ENCODE data around the gene CKAP2. TPM values are rescaled to one million over a fixed set of nuclear protein-coding genes. Genes with fewer than 3 reads are reported as not detected.

Gene CKAP2
- total RNA-seq, 2 experiments from 2014 or later, result 51.5 to 54.3 TPM

DNA sequence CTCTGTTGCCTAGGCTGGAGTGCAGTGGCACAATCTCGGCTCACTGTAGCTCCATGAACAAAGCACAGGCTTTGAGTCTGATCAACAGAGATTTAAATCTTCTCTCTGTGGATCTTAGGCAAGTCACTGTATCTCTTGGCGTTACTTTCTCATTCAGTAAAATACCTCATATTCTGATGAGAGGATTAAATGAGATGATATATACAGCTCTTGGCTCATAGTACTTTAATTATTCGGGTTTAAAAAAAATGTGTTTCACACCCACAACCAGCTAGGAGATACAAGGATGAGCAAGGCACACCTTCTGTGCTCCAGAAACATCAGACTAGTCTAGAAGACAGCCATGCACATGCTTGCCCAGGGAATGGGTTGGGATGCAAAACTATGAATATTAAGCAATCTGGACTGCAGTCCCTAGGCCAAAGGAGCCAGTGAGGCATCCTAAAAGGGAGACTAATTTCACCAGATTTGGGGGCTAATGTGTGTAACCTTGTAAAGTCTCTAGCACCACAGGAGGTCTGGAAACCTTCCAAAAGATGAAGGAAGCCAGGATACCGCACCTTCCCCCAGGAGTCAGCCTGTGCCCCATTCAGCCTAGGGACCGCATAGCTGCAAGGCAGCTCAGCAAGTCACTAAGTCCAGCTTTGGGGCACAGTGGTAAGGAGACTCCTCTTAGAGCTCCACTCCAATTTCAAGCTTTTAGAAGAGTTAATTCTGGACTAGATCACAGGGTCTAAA is 7.3 kb upstream of the CKAP2 start:
- Mint-ChIP-seq H3K36me3 (ENCODE audit: low read depth) (peaks cover 6% of the 10 kb centered on the region), H3K27me3 (no peaks in the 10 kb centered on the region), H3K27ac (no peak overlapping the region), H3K4me1 (ENCODE audit: low read depth) (peaks cover 25% of the 10 kb centered on the region), H3K9me3 (no peaks in the 10 kb centered on the region), H3K4me3 (no peak overlapping the region)
- POLR2A ChIA-PET, result interaction anchor here (1.2 kb wide), 1 partner anchor 14 kb away, joined by 3 read pairs; no protein-coding TSS in a partner anchor
- TF ChIP-seq, protein P1, sequence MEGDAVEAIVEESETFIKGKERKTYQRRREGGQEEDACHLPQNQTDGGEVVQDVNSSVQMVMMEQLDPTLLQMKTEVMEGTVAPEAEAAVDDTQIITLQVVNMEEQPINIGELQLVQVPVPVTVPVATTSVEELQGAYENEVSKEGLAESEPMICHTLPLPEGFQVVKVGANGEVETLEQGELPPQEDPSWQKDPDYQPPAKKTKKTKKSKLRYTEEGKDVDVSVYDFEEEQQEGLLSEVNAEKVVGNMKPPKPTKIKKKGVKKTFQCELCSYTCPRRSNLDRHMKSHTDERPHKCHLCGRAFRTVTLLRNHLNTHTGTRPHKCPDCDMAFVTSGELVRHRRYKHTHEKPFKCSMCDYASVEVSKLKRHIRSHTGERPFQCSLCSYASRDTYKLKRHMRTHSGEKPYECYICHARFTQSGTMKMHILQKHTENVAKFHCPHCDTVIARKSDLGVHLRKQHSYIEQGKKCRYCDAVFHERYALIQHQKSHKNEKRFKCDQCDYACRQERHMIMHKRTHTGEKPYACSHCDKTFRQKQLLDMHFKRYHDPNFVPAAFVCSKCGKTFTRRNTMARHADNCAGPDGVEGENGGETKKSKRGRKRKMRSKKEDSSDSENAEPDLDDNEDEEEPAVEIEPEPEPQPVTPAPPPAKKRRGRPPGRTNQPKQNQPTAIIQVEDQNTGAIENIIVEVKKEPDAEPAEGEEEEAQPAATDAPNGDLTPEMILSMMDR (IDR thresholded peaks at IDR 0.05), result no peak
- CTCF ChIA-PET, result interaction anchor here (3.1 kb wide), 1 partner anchor 100 kb away, joined by 32 read pairs; no protein-coding TSS in a partner anchor
- intact Hi-C loops (cut with micrococcal nuclease), result no loop called here
- no peak for DNase-seq
- ATAC-seq, result no peak

DNA sequence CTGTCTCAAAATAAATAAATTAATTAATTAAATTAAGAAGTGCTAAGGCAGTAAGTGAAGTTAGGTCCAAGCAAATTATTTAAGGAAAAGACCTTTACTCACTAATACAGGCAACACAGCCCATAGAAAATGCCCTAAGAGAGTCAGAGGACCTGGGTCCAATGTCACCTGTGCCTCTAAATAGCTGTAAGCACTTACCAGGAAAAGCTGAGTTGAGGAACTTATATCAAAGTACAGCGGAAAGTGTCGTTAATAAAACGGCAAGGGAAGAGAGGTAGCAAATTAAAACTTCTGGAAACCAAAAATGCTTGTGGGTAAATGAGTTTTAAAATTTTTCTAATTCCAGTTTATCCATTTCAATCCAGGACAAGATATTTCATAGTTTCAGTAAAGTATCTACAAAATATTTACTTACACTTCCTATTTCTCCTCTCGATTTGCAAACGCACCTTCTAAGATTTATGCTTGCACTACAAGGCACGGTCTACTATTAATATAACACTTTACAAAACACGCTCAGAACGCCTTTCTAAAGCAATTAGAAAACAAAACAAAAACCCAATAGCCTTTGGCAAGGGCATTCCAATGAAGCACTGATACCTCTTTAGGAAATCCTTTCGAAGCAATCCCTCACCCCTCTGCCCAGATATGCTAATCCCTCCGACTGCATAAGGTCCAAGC is 5.8 kb upstream of the CKAP2 start:
- intact Hi-C loops (cut with micrococcal nuclease), result loop anchor here (5.0 kb wide), 1 partner anchor 102 kb away; no protein-coding TSS in a partner anchor
- H3K27ac Mint-ChIP-seq, result peak overlapping the region; percentile 86
- ChIA-PET CTCF (interaction anchor here (0.7 to 3.1 kb wide), 17 partner anchors 9 to 451 kb away, joined by 3 to 32 read pairs (median 11); partner anchors contain the start of gene SUGT1), POLR2A (interaction anchor here (0.7 to 1.9 kb wide), 7 partner anchors 12 to 255 kb away, joined by 3 to 10 read pairs (median 5); partner anchors contain the start of gene SUGT1)
- no peak for DNase-seq
- H3K27me3 Mint-ChIP-seq, result no peaks in the 10 kb centered on the region
- no peak for ATAC-seq
- peaks cover 6% of the 10 kb centered on the region for H3K36me3 Mint-ChIP-seq (ENCODE audit: low read depth)
- H3K4me1 Mint-ChIP-seq (ENCODE audit: low read depth), result peaks cover 31% of the 10 kb centered on the region
- H3K4me3 Mint-ChIP-seq, result peak overlapping the region; percentile 96
- TF ChIP-seq, protein P1 (IDR thresholded peaks at IDR 0.05), result no peak
- no peaks in the 10 kb centered on the region for H3K9me3 Mint-ChIP-seq

DNA sequence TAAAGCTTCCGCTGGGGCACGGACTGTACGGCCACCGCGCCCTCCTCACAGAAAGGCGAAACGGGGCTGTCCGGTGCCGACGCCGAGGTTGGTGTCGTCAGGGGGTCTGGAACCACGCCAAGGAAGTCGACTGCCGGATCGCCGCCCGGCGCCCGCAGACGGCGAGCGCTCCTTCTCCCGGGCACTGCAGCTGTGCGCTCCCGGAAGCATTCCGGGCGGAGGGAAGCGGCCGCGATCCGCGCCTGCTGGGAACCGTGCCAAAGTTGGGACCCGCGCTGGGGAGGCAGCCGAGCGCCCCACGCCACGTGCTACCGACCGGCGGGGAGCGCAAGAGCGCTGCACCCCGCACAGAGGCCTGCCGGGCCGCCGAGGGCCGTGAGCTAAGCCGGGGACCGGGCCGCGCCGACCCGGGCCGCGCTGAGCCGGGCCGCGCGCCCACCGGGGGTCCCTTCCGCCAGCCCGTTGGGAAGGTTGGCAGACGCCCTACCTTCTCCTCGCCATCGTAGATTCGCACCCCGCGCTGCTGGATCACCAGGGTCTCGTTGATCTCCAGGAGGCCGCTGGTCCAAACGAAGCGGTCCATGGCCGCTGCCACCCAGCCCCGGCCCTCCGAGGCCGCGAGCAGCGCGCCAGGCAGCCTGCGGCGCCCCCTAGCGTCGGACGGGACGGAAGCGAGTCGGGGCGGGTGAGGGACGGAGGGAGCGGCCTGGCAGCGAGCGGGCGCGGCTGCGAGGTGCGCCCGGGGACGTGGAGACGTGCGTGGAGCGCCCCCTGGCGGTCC is 5.1 kb upstream of the CKAP2 start, which contains the start of gene VPS36:
VPS36 (minus strand) TSS at position 623 of the 781 bp plus-strand sequence; CDS start at position 583, 40 bp downstream.
- Mint-ChIP-seq H3K27me3 (no peaks in the 10 kb centered on the region), H3K36me3 (ENCODE audit: low read depth) (peaks cover 6% of the 10 kb centered on the region), H3K27ac (peak within 1 kb of the TSS; percentile 87), H3K4me3 (peak within 1 kb of the TSS; percentile 96), H3K9me3 (no peaks in the 10 kb centered on the region), H3K4me1 (ENCODE audit: low read depth) (peaks cover 32% of the 10 kb centered on the region)
- ChIA-PET CTCF (interaction anchor here (0.6 to 3.1 kb wide), 41 partner anchors 9 to 635 kb away, joined by 3 to 32 read pairs (median 4); partner anchors contain the start of gene SUGT1), POLR2A (interaction anchor here (0.6 to 1.9 kb wide), 9 partner anchors 11 to 256 kb away, joined by 3 to 10 read pairs (median 4); partner anchors contain the start of gene SUGT1)
- ATAC-seq (peak; percentile 74), DNase-seq (peak; percentile 96)
- intact Hi-C loops (cut with micrococcal nuclease), result loop anchor here (5.0 kb wide), 1 partner anchor 103 kb away; no protein-coding TSS in a partner anchor
- TF ChIP-seq, protein P1 (IDR thresholded peaks at IDR 0.05), result peak; percentile 100

DNA sequence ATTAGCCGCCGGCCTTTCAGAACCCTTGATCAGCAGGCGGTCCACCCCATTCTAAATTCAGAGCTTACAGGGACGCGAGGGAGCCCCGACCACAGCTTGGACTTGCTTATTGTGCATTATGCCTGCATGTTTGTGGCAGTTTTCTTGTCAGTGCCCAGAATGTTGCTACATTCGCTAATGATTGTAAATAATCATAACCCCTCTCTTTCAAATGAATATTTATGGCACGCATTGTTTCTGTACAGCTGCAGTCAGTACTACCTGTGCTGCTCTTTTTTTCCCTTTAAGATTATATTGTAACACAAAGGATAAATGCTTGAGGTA is 4.5 kb upstream of the CKAP2 start:
- peaks cover 8% of the 10 kb centered on the region for H3K36me3 Mint-ChIP-seq (ENCODE audit: low read depth)
- CTCF ChIA-PET, result interaction anchor here (0.5 to 3.1 kb wide), 37 partner anchors 8 to 635 kb away, joined by 3 to 32 read pairs (median 4); partner anchors contain the start of gene SUGT1
- POLR2A ChIA-PET, result interaction anchor here (0.6 to 1.9 kb wide), 7 partner anchors 11 to 257 kb away, joined by 3 to 10 read pairs (median 4); partner anchors contain the start of gene SUGT1
- H3K4me1 Mint-ChIP-seq (ENCODE audit: low read depth), result peaks cover 32% of the 10 kb centered on the region
- no peaks in the 10 kb centered on the region for H3K27me3 Mint-ChIP-seq
- TF ChIP-seq, protein P1 (IDR thresholded peaks at IDR 0.05), result peak; percentile 53
- intact Hi-C loops (cut with micrococcal nuclease), result loop anchor here (5.0 kb wide), 1 partner anchor 103 kb away; no protein-coding TSS in a partner anchor
- peak overlapping the region; percentile 87 for H3K27ac Mint-ChIP-seq
- no peak for ATAC-seq
- no peak for DNase-seq
- H3K9me3 Mint-ChIP-seq, result no peaks in the 10 kb centered on the region
- peak overlapping the region; percentile 96 for H3K4me3 Mint-ChIP-seq

Measured in activated CD8-positive, alpha-beta T cell treated with anti-CD3 and anti-CD28 coated beads for 36 hours (primary cell).